ENCODE data around the gene CST9. TPM values are rescaled to one million over a fixed set of nuclear protein-coding genes. Genes with fewer than 3 reads are reported as not detected.
"Not testable (repeated sequence)": the region's sequence is repeated elsewhere in the genome, so short reads cannot be mapped to it uniquely, and the experiment has no call there.

The CST9 gene
- total RNA-seq, 2 experiments from 2014 or later = not detected

GRCh38 chr20:23583526-23583925 is 22.2 kb downstream of the CST9 start:
- Histone ChIP-seq H3K9me3 (ENCODE audit: control insufficient read depth in 1 of 2, insufficient read depth in 1 of 2, low read length in 2 of 2) (peaks cover 0 to 9% of the 10 kb centered on the region in 2 experiments), H3K4me1 (ENCODE audit: insufficient read depth, low read length) (no peaks in the 10 kb centered on the region), H3K27ac (ENCODE audit: low read depth in 1 of 2, low read length in 2 of 2) (no peak overlapping the region), H3K36me3 (ENCODE audit: insufficient read depth, low read length) (no peaks in the 10 kb centered on the region), H3K4me3 (ENCODE audit: low read length) (no peak overlapping the region), H3K27me3 (ENCODE audit: control insufficient read depth in 1 of 2, insufficient read depth in 2 of 2, low read length in 2 of 2) (peaks cover 5 to 17% of the 10 kb centered on the region in 2 experiments)
- intact Hi-C loops (cut with DNase I, micrococcal nuclease) = loop anchor here in 1 of 2 experiments (10.0 kb wide), 1 partner anchor 61 kb away; no protein-coding TSS in a partner anchor
- Mint-ChIP-seq H3K9me3 (no peaks in the 10 kb centered on the region), H3K27ac (no peak overlapping the region), H3K4me1 (ENCODE audit: low read depth) (no peaks in the 10 kb centered on the region), H3K27me3 (peaks cover 27% of the 10 kb centered on the region), H3K4me3 (no peak overlapping the region), H3K36me3 (ENCODE audit: low read depth) (no peaks in the 10 kb centered on the region)
- TF ChIP-seq, protein P1, sequence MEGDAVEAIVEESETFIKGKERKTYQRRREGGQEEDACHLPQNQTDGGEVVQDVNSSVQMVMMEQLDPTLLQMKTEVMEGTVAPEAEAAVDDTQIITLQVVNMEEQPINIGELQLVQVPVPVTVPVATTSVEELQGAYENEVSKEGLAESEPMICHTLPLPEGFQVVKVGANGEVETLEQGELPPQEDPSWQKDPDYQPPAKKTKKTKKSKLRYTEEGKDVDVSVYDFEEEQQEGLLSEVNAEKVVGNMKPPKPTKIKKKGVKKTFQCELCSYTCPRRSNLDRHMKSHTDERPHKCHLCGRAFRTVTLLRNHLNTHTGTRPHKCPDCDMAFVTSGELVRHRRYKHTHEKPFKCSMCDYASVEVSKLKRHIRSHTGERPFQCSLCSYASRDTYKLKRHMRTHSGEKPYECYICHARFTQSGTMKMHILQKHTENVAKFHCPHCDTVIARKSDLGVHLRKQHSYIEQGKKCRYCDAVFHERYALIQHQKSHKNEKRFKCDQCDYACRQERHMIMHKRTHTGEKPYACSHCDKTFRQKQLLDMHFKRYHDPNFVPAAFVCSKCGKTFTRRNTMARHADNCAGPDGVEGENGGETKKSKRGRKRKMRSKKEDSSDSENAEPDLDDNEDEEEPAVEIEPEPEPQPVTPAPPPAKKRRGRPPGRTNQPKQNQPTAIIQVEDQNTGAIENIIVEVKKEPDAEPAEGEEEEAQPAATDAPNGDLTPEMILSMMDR (IDR thresholded peaks at IDR 0.05) = no peak
- DNase-seq (no peak), ATAC-seq (ENCODE audit: poor library complexity) (no peak)
- CTCF ChIA-PET = no interaction called here
- POLR2A ChIA-PET = interaction anchor here (0.6 kb wide), 1 partner anchor 385 kb away, joined by 6 read pairs; no protein-coding TSS in a partner anchor

- H3K4me1 Mint-ChIP-seq (ENCODE audit: low read depth) = no peaks in the 10 kb centered on the region
- no peak overlapping the region for H3K27ac Mint-ChIP-seq
- Histone ChIP-seq H3K4me1 (ENCODE audit: insufficient read depth, low read length) (no peaks in the 10 kb centered on the region), H3K27ac (ENCODE audit: low read depth in 1 of 2, low read length in 2 of 2) (no peak overlapping the region), H3K36me3 (ENCODE audit: insufficient read depth, low read length) (no peaks in the 10 kb centered on the region), H3K9me3 (ENCODE audit: control insufficient read depth in 1 of 2, insufficient read depth in 1 of 2, low read length in 2 of 2) (peaks cover 0 to 3% of the 10 kb centered on the region in 2 experiments), H3K4me3 (ENCODE audit: low read length) (no peak overlapping the region), H3K27me3 (ENCODE audit: control insufficient read depth in 1 of 2, insufficient read depth in 2 of 2, low read length in 2 of 2) (peaks cover 5 to 17% of the 10 kb centered on the region in 2 experiments)
- H3K36me3 Mint-ChIP-seq (ENCODE audit: low read depth) = no peaks in the 10 kb centered on the region
- no peaks in the 10 kb centered on the region for H3K9me3 Mint-ChIP-seq
- CTCF ChIA-PET = no interaction called here
- no peak for DNase-seq
- no peak for ATAC-seq (ENCODE audit: poor library complexity)
- H3K4me3 Mint-ChIP-seq = no peak overlapping the region
- POLR2A ChIA-PET = no interaction called here
- H3K27me3 Mint-ChIP-seq = peaks cover 27% of the 10 kb centered on the region
- TF ChIP-seq, protein P1 (IDR thresholded peaks at IDR 0.05) = no peak
- intact Hi-C loops (cut with DNase I, micrococcal nuclease) = loop anchor here in 1 of 2 experiments (10.0 kb wide), 1 partner anchor 63 kb away; no protein-coding TSS in a partner anchor
Observed at GRCh38 chr20:23582293-23582692, 23.4 kb downstream of the CST9 start.

DNA sequence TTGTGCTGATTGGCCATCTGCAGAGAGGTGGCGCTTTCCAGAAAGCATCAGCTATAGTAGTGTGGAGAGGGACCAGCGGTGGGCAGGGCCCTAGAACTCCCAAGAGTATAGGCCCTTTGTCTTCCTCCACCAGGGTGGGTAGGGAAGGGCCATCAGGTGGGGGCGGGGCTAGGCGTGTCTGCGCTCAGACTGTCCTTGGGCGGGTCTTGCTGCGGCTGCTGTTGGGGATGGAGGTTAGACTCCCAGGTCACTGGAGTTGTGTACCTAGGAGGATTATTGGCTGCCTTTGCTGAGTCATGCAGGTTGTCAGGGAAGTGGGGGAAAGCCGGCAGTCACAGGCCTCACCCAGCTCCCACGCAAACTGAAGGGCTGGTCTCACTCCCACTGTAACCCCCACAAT is 23.9 kb downstream of the CST9 start:
- ATAC-seq (ENCODE audit: poor library complexity); CTCF ChIA-PET; H3K4me1 Mint-ChIP-seq (ENCODE audit: low read depth); H3K4me3 Mint-ChIP-seq; H3K36me3 Mint-ChIP-seq (ENCODE audit: low read depth); H3K9me3 Mint-ChIP-seq; H3K4me3 ChIP-seq (ENCODE audit: low read length); DNase-seq; H3K4me1 ChIP-seq (ENCODE audit: insufficient read depth, low read length); H3K27ac Mint-ChIP-seq; H3K27ac ChIP-seq (ENCODE audit: low read depth in 1 of 2, low read length in 2 of 2); H3K9me3 ChIP-seq (ENCODE audit: control insufficient read depth in 1 of 2, insufficient read depth in 1 of 2, low read length in 2 of 2); POLR2A ChIA-PET; H3K36me3 ChIP-seq (ENCODE audit: insufficient read depth, low read length): not testable (repeated sequence)
- peaks cover 27% of the 10 kb centered on the region for H3K27me3 Mint-ChIP-seq
- peaks cover 3 to 17% of the 10 kb centered on the region in 2 experiments for H3K27me3 ChIP-seq (ENCODE audit: control insufficient read depth in 1 of 2, insufficient read depth in 2 of 2, low read length in 2 of 2)
- intact Hi-C loops (cut with DNase I, micrococcal nuclease) = loop anchor here in 1 of 2 experiments (10.0 kb wide), 1 partner anchor 63 kb away; no protein-coding TSS in a partner anchor

DNA sequence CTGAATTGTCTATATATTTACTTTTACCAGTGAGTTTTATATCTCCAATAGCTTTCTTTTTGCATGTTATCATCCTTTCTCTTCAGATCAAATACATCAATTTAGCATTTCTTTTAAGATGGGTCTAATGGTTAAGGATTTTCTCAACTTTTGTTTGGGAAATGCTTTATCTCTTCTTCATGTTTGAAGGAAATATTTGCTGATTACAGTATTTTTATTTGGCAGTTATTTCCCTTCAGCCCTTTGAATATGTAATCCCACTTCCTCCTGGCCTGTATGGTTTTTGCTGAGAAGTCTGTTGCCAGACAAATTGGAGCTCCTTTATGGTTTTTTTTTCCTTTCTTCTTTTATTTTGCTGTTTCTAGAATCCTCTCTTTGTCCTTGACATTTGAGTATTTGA is 30.7 kb downstream of the CST9 start:
- TF ChIP-seq, protein P1 (IDR thresholded peaks at IDR 0.05) = no peak
- ChIA-PET POLR2A (no interaction called here), CTCF (no interaction called here)
- Histone ChIP-seq H3K27me3 (ENCODE audit: control insufficient read depth in 1 of 2, insufficient read depth in 2 of 2, low read length in 2 of 2) (no peaks in the 10 kb centered on the region), H3K27ac (ENCODE audit: low read depth in 1 of 2, low read length in 2 of 2) (no peak overlapping the region), H3K4me1 (ENCODE audit: insufficient read depth, low read length) (no peaks in the 10 kb centered on the region), H3K4me3 (ENCODE audit: low read length) (no peak overlapping the region), H3K9me3 (ENCODE audit: control insufficient read depth in 1 of 2, insufficient read depth in 1 of 2, low read length in 2 of 2) (no peaks in the 10 kb centered on the region), H3K36me3 (ENCODE audit: insufficient read depth, low read length) (no peaks in the 10 kb centered on the region)
- Mint-ChIP-seq H3K4me1 (ENCODE audit: low read depth) (no peaks in the 10 kb centered on the region), H3K9me3 (no peaks in the 10 kb centered on the region), H3K27ac (no peak overlapping the region), H3K27me3 (no peaks in the 10 kb centered on the region), H3K36me3 (ENCODE audit: low read depth) (no peaks in the 10 kb centered on the region), H3K4me3 (no peak overlapping the region)
- intact Hi-C loops (cut with DNase I, micrococcal nuclease) = no loop called here
- DNase-seq (no peak), ATAC-seq (ENCODE audit: poor library complexity) (no peak)

Data from CD4-positive, alpha-beta T cell (primary cell).